HG03039 (cell line): ENCODE results near the gene PITX3.

Source experiments
- ATAC-seq: cut with Tn5 transposase; IDR thresholded peaks from one replicate; pipeline ENCODE4 v1.9.1; 2021; ENCODE audit warnings: mild to moderate bottlenecking, moderate library complexity; ENCODE audit not compliant: unreplicated experiment

Gene PITX3

DNA sequence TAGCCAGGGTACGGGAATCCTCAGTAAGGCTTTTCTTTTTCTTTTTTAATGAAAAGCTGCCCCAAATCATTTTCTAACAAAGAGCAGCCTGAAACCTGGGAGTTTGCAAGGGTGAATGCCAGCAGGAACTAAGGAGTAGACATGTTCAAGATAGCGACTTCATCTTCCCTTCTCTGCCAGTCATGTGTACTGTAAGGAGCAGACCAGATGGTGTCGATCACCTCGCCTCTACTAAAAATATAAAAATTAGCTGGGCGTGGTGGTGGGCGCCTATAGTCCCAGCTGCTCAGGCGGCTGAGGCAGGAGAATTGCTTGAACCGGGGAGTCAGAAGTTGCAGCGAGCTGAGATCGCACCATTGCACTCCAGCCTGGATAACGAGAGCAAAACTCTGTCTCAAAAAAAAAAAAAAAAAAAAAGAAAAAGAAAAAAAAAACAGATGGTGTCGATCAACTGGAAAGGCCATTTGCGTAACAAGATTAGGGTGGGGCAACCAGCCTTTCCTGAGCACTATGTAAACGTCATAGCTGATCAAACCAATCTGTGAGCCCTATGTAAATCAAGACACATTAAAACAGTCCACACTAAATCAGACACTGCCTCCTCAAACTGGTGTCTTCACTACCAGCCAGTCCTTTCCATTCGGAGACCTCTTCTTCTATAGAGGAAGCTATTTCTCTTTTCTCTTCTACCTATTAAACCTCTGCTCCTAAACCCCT, 55.3 kb downstream of the PITX3 start:
- no peak for ATAC-seq

DNA sequence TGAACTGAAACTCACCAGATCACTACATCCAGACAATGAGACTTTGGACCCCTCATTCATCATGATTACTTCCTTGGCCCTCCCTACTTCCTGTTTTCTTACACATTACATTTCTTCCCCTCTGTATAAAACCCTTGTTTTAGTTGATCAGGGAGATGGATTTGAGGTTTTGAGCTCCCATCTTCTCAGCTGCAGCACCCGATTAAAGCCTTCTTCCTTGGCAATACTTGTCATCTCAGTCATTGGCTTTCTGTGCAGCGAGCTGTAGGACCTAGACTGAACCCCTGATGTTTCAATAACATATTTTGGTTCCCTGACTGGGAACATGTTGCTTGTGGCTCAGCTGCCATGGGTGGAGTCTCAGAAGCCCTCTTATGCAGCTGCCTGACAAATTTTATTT, 56.0 kb downstream of the PITX3 start:
- ATAC-seq = no peak

DNA sequence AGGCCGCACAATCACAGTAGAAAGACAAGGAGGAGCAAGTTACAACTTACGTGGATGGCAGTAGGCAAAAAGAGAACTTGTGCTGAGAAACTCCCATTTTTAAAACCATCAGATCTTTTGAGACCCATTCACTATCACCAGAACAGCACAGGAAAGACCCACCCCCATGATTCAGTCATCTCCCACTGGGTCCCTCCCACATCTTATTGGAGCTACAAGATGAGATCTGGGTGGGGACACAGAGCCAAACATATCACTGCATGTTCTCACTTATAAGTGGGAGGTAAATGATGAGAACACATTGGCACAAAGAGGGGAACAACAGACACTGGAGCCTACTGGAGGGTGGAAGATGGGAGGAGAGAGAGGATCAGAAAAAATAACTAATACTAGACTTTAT, 56.7 kb downstream of the PITX3 start:
- no peak for ATAC-seq
